Erythroblast (primary cell): Measurements from ENCODE around the gene ANKEF1.

Experiments
- GATA1 ChIP-seq: IDR thresholded peaks from 2 replicates; pipeline ENCODE4 v1.6.1; 2011; ENCODE audit warnings: low read depth, mild to moderate bottlenecking, control low read depth, low read length, moderate library complexity
- POLR2A ChIP-seq: IDR thresholded peaks from 2 replicates; pipeline ENCODE4 v1.6.1; 2011; ENCODE audit warnings: mild to moderate bottlenecking, low read length

- TF ChIP-seq POLR2A: no peak
- no peak for TF ChIP-seq GATA1
Observed at GRCh38 chr20:10090588-10091166, 55.9 kb downstream of the ANKEF1 start.
